ENCODE measurements around the gene CLCN2. TPM values are rescaled to one million over a fixed set of nuclear protein-coding genes. Genes with fewer than 3 reads are reported as not detected.

CLCN2 gene
- total RNA-seq, 1 donor from 2014 or later, result 17.8 TPM

DNA sequence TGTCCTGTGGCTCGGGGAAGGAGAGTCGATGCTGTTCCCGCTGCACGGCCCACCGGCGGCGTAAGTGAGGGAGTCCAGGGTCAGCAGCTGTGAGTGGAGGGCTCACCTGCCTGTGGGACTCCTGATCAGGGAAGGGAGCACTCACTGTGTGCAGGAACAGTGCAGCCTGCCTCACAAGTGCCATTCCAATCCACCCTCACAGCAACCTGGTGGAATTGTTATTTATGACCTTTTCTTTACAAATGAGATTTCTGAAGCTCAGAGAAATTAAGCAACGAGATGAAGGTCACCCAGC is 27.5 kb upstream of the CLCN2 start:
- Mint-ChIP-seq H3K27ac (ENCODE audit: unreplicated experiment) (no peak overlapping the region), H3K9me3 (ENCODE audit: unreplicated experiment) (no peaks in the 10 kb centered on the region), H3K36me3 (ENCODE audit: unreplicated experiment) (no peaks in the 10 kb centered on the region), H3K4me3 (ENCODE audit: unreplicated experiment) (no peak overlapping the region), H3K27me3 (ENCODE audit: unreplicated experiment) (peaks cover 9% of the 10 kb centered on the region), H3K4me1 (ENCODE audit: low read depth, unreplicated experiment) (no peaks in the 10 kb centered on the region)
- TF ChIP-seq, protein P1, sequence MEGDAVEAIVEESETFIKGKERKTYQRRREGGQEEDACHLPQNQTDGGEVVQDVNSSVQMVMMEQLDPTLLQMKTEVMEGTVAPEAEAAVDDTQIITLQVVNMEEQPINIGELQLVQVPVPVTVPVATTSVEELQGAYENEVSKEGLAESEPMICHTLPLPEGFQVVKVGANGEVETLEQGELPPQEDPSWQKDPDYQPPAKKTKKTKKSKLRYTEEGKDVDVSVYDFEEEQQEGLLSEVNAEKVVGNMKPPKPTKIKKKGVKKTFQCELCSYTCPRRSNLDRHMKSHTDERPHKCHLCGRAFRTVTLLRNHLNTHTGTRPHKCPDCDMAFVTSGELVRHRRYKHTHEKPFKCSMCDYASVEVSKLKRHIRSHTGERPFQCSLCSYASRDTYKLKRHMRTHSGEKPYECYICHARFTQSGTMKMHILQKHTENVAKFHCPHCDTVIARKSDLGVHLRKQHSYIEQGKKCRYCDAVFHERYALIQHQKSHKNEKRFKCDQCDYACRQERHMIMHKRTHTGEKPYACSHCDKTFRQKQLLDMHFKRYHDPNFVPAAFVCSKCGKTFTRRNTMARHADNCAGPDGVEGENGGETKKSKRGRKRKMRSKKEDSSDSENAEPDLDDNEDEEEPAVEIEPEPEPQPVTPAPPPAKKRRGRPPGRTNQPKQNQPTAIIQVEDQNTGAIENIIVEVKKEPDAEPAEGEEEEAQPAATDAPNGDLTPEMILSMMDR (IDR thresholded peaks at IDR 0.05; ENCODE audit: partially characterized antibody, unreplicated experiment), result no peak
- no peak for DNase-seq

DNA sequence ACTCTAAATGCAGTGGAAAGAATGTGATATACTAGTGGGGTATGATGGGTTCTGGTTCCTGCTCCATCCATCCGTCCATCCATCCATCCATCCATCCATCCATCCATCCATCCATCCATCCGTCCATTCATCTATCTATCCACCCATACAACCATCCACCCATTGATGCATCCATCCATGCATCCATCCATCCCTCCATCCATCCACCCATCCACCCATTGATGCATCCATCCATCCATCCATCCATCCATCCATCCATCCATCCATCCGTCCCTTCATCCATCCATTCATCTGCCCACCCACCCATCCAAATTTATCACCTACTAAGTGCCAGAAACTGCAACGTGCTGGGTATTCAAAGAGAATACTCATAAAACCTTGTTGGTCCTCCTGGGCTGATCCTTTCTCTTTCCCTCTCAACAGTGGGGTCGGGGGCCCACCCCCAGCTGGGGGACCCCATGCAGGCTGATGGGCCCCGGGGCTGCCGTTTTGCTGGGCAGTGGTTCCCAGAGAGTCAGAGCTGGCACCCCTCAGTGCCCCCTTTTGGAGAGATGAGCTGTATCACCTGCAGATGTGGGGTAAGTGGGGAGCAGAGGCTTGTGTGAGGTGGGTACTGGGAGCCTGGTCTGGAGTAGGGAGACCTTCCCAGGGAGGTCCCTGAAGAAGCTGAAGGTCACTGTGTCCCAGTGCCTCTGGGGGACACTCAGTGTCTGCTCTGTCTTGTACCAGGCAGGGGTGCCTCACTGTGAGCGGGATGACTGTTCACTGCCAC is 26.9 kb upstream of the CLCN2 start:
- Mint-ChIP-seq H3K4me3 (ENCODE audit: unreplicated experiment) (no peak overlapping the region), H3K9me3 (ENCODE audit: unreplicated experiment) (no peaks in the 10 kb centered on the region), H3K27ac (ENCODE audit: unreplicated experiment) (no peak overlapping the region), H3K36me3 (ENCODE audit: unreplicated experiment) (no peaks in the 10 kb centered on the region), H3K27me3 (ENCODE audit: unreplicated experiment) (peaks cover 11% of the 10 kb centered on the region), H3K4me1 (ENCODE audit: low read depth, unreplicated experiment) (no peaks in the 10 kb centered on the region)
- DNase-seq, result no peak
- TF ChIP-seq, protein P1 (IDR thresholded peaks at IDR 0.05; ENCODE audit: partially characterized antibody, unreplicated experiment), result no peak

DNA sequence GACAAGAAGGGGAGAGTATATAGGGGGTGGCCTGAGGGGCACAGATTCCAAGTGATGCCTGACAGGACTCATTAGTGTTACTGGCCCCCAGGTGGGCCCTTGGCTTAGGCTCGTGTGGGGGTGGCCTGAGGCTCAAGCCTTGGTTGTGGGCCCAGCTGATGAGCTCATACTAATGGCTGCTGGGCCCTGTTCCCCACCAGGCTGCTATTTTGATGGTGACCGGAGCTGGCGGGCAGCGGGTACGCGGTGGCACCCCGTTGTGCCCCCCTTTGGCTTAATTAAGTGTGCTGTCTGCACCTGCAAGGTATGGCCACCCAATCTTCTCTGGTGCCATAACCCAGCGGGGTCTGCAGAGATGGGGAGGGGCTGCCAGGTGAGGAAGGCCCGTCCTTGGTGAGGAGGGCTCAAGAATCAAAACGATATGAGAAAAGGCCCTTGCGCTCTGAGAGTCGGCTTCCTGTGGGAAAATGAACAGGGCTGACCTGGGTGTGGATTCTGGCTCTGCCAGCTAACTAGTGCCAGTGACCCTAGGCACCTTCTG is 25.8 kb upstream of the CLCN2 start:
- no peak overlapping the region for H3K27ac Mint-ChIP-seq (ENCODE audit: unreplicated experiment)
- DNase-seq, result no peak
- peaks cover 11% of the 10 kb centered on the region for H3K27me3 Mint-ChIP-seq (ENCODE audit: unreplicated experiment)
- no peaks in the 10 kb centered on the region for H3K36me3 Mint-ChIP-seq (ENCODE audit: unreplicated experiment)
- no peaks in the 10 kb centered on the region for H3K4me1 Mint-ChIP-seq (ENCODE audit: low read depth, unreplicated experiment)
- no peak overlapping the region for H3K4me3 Mint-ChIP-seq (ENCODE audit: unreplicated experiment)
- TF ChIP-seq, protein P1 (IDR thresholded peaks at IDR 0.05; ENCODE audit: partially characterized antibody, unreplicated experiment), result no peak
- H3K9me3 Mint-ChIP-seq (ENCODE audit: unreplicated experiment), result no peaks in the 10 kb centered on the region

DNA sequence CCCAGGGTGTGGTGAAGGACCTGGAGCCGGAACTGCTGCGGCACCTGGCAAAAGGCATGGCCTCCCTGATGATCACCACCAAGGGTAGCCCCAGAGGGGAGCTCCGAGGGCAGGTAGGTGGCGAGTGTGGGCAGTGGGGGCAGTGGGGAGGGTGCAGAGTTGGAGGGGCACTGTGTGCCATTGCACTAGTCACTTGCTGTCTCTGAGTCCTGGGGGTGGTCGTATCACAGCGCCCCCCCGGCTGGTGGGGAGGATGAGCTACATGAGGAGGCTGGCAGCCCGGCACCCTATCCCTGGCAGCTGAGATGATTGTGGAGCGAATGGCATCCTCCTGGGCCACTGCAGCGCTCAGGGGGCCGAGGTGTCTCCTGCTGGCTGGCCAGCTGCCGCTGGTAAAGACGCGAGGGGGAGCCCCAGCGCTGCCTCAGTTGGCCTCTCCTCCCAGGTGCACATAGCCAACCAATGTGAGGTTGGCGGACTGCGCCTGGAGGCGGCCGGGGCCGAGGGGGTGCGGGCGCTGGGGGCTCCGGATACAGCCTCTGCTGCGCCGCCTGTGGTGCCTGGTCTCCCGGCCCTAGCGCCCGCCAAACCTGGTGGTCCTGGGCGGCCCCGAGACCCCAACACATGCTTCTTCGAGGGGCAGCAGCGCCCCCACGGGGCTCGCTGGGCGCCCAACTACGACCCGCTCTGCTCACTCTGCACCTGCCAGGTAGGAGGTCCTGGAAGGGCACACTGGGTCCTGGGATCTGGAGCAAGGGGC is 24.8 kb upstream of the CLCN2 start:
- TF ChIP-seq, protein P1 (IDR thresholded peaks at IDR 0.05; ENCODE audit: partially characterized antibody, unreplicated experiment), result no peak

More for the DNA sequence above, 24.8 kb upstream of the CLCN2 start:
- Mint-ChIP-seq H3K4me3 (ENCODE audit: unreplicated experiment) (no peak overlapping the region), H3K27ac (ENCODE audit: unreplicated experiment) (no peak overlapping the region), H3K4me1 (ENCODE audit: low read depth, unreplicated experiment) (no peaks in the 10 kb centered on the region), H3K9me3 (ENCODE audit: unreplicated experiment) (no peaks in the 10 kb centered on the region), H3K27me3 (ENCODE audit: unreplicated experiment) (peaks cover 11% of the 10 kb centered on the region), H3K36me3 (ENCODE audit: unreplicated experiment) (no peaks in the 10 kb centered on the region)
- no peak for DNase-seq

All from glutamatergic neuron (in vitro differentiated cells).